Endothelial cell of hepatic sinusoid (primary cell): ENCODE measurements around the gene TMEM38B.

Experiments
- in situ Hi-C: cut with HindIII; loops from 2 replicates; pipeline ENCODE4 v1.10.0; 2017; ENCODE audit warnings: low sequenced_read_pairs

The TMEM38B gene

DNA sequence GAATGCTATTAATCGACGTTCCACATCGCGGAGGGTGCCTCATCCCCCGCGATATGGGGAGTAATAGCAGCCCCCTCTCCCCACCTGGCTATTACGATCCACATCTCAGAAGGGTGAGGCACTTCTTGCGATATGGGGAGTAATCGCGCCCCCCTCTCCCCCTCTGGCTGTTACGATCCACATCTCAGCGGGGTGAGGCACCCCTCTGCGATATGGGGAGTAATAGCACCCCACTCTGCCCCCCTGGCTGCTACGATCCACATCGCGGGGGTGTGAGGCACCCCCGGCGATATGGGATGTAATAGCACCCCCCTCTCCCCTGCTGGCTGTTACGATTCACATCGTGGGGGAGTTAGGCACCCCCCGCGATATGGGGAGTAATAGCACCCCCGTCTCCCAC lies 128.5 kb downstream of the TMEM38B start:
- in situ Hi-C loops, result no loop called here
